ENCODE measurements around the gene SLC38A10.

DNA sequence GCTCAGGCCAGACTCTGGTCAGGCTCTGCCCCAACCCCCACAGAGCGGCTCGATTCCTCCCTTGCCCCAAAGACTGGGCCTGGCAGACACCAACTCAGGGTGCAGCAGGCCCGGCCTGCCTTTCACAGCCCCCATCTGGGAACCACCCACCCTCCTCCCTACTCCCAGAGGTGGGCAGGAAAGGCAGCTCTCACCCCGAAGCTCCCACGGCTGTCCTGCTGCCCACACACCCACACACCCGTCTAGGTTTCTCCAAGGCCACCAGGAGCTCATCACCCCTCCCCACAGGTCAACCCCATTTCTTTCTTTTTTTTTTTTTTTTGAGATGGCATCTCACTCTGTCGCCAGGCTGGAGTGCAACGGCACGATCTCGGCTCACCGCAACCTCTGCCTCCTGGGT, 76.1 kb downstream of the SLC38A10 start:
- TF ChIP-seq POLR2A (IDR thresholded peaks at IDR 0.05), result no peak
- TF ChIP-seq, protein P1, sequence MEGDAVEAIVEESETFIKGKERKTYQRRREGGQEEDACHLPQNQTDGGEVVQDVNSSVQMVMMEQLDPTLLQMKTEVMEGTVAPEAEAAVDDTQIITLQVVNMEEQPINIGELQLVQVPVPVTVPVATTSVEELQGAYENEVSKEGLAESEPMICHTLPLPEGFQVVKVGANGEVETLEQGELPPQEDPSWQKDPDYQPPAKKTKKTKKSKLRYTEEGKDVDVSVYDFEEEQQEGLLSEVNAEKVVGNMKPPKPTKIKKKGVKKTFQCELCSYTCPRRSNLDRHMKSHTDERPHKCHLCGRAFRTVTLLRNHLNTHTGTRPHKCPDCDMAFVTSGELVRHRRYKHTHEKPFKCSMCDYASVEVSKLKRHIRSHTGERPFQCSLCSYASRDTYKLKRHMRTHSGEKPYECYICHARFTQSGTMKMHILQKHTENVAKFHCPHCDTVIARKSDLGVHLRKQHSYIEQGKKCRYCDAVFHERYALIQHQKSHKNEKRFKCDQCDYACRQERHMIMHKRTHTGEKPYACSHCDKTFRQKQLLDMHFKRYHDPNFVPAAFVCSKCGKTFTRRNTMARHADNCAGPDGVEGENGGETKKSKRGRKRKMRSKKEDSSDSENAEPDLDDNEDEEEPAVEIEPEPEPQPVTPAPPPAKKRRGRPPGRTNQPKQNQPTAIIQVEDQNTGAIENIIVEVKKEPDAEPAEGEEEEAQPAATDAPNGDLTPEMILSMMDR (IDR thresholded peaks at IDR 0.05 in 4 of 5, conservative IDR thresholded peaks at IDR 0.05 in 1 of 5), result no peak
